TTC549 (cell line): ENCODE data around the gene COX10.
"Not testable (repeated sequence)": the region's sequence is repeated elsewhere in the genome, so short reads cannot be mapped to it uniquely, and the experiment has no call there.

Source experiments
- FAIRE-seq: peaks from 2 replicates; lab custom pipeline; 2012; peaks lifted over from hg19 to GRCh38; lab: Jason Lieb, UNC

The COX10 gene

DNA sequence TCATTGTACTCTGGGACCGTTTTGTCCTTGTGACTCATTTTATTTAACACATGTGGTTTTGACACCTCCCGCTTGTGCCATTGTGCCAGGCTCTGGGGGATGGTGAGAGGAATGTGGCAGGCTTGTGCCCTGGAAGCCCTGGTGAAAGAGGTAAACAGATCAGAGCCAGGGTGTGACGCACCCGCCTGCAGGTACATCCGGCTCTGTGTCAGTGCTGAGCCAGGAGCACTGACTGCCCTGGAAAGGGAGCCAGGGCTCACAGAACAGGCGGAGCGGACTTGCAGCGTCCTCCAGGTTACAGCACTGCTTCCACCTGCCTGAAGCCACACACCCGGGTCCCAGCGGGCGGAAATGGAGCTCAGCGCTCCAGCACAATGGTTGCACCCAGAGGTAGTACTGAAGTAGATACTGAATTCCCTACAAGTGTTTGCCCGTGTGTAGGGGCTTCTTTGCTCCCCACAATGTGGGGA, 136.7 kb downstream of the COX10 start:
- no peak for FAIRE-seq

GRCh38 chr17:14206891-14207290, 137.6 kb downstream of the COX10 start:
- no peak for FAIRE-seq

GRCh38 chr17:14207791-14208190, 138.5 kb downstream of the COX10 start:
- no peak for FAIRE-seq

DNA sequence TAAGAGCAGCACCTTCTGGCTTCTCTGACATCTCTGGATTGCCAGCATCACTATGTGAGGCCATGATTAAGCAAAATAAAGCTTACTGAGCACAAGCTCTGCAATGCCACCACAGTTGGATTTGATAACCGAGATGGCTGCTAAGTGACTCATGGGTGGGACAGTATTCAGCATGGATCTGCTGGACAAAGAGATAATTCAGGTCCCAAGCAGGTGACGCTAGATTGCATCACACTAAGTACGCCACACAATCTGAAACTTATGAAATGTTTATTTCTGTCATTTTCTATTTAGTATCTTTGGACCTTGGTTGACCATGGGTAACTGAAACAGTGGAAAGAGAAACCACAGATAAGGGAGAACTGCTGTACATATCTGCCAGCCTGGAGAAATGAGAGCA, 139.9 kb downstream of the COX10 start:
- FAIRE-seq: no peak

DNA sequence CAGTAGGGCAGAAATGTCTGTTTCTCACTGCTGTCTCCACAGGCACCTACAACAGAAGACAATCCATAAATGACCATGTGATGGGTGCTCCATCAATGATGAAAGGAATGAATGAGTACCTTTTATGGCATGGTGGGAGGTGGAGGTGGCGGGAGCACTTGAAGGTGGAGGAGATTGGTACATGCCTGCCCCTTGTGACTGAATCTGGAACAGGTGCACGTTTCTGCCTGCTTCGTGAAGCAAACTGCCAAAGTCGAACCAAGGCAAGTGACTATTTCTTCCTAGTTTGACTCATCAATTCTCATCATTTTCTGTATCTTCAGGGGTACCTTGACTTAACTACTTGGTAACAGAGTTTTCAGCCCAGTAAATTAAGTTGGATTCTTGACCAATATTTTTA, 141.9 kb downstream of the COX10 start:
- no peak for FAIRE-seq

DNA sequence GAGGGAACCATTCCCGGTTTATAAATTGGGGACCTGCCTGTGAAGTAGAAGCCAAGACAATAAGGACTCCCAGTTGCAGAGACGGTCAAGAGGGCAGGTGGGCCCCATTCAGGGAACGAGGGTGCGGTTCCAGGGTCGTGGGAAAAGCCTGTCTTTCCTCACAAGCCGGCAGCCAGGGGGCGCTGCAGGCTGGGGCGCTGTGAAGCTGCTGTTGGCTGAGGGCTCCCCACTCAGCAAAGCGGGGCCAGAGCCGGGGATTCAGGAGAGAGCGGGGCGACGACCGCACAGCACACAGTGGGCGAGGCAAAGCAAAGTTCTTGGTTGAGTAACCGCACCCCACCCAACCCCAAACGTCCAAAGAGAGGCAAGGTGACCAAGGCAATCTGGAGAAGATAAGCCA, 142.5 kb downstream of the COX10 start:
- FAIRE-seq: no peak

DNA sequence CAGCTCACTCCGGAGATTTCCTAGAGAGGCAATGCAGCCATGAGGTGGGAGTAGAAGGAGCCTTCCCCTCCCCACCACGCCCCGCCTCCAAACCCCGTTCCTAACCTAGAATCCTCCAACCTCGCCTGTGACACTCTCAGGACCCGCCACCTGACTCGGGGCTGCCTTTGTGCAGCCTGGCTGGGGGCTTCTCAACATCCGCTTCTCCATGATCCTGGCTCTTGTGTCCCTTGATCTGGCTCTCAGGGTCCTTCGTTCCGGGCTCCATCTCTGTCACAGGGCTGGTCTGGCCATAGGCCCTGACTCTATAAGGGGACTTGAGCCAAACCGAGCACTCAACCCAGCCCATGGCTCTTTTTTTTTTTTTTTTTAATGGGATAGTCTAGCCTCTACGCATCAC, 143.1 kb downstream of the COX10 start:
- FAIRE-seq: no peak

- FAIRE-seq: no peak
These were observed 145.0 kb downstream of the COX10 start for GRCh38 chr17:14214271-14214670.

DNA sequence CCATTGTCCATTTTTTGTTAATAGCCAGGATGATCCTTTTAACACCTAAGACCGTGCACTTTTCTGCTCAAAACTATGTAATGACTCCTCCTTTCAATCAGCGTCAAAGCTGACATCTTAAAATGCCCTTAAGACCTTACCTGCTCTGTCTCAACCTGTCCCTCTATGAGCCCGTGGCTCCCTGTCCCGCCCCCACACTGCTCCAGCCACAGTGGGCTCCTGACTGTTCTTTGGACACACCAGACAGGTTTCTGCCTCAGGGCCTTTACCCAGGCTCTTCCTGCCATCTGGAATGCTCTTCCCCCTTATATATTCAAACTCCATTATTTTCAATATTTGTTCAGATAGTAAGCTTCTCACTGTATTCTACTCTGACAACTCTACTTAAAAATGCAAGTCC, 153.3 kb downstream of the COX10 start:
- FAIRE-seq: no peak

GRCh38 chr17:14225254-14225980, 156.1 kb downstream of the COX10 start:
- FAIRE-seq: no peak

GRCh38 chr17:14227052-14227451, 157.7 kb downstream of the COX10 start:
- FAIRE-seq: no peak

- no peak for FAIRE-seq
These were observed 159.6 kb downstream of the COX10 start for GRCh38 chr17:14228903-14229302.

DNA sequence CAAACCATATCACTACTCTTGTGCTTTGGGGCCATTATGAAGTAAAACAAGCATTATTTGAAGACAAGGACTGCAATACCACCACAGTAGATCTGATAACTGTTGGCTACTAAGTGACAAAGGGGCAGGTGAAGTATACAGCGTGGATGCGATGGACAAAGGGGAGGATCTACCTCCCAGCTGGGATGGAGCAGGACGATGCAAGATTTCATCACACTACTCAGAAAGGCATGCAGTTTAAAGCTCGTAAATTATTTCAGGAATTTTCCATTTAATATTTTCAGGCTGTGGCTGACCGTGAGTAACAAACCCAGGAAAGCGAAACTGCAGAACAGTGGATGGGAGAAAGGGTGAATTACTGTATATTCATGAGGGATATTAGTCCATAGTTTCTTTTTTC, 161.9 kb downstream of the COX10 start:
- FAIRE-seq: not testable (repeated sequence)

GRCh38 chr17:14235047-14235446, 165.7 kb downstream of the COX10 start:
- FAIRE-seq: not testable (repeated sequence)

GRCh38 chr17:14236032-14236431, 166.7 kb downstream of the COX10 start:
- FAIRE-seq: not testable (repeated sequence)

- not testable (repeated sequence) for FAIRE-seq
These were observed 167.5 kb downstream of the COX10 start, which contains the start of gene CDRT15 for GRCh38 chr17:14236762-14237161. CDRT15 (minus strand) TSS chr17:14236862; CDS start chr17:14236833, 29 bp downstream.

DNA sequence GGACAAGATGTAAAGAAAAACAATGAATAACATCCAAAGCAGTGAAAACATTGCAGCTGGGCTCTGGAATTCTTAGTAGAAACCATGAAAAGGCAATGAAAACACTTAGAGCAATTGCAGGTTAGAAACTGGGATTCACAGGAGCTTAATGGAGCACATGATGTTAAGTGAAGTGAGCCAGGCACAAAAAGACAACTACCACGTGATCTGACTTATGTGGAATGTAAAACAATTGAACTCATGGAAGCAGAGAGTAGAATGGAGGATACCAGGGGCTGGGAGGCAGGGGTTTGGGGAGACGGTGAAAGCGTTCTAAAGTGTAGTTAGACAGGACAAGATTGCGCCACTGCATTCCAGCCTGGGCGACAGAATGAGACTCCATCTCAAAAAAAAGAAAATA, 170.0 kb downstream of the COX10 start:
- FAIRE-seq: not testable (repeated sequence)

DNA sequence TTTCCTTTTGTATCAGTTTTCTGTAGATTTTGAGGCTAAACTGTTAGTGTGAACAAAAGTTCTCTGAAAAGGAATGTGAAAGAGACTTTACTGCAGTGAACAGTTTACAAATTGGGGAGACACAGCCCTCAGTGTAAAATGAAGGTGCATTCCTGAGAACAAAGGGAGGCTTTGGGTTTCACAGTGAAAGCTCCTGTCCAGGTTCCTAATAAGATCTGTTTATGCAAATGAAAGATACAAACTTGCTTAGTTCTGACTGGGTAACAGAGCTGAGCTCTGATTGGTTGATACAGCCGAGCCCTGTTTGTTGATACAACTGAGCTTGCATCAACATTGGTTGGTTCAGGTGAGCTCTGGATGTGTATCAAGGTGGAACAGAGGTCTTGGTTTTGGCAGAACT, 175.7 kb downstream of the COX10 start:
- FAIRE-seq: no peak

DNA sequence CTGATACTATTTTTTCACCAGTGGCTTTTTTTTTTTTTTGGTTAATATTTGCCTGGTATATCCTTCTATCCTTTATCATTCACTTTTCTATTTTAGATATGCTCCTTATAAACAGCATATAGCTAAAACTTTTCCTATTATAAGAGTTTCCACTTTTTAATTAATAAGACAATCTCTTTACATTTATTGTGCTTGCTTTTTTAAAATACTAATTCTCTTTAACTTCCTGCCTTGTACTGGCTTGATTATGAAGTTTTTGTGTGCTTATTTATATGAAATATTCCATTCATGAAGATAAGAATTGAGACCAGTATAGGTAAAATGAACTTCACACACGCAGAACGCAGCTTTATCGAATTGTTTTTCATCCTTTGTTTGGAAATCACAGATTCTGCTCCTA, 176.3 kb downstream of the COX10 start:
- FAIRE-seq: no peak
